ENCODE measurements around the gene TMED1.

Gene TMED1

DNA sequence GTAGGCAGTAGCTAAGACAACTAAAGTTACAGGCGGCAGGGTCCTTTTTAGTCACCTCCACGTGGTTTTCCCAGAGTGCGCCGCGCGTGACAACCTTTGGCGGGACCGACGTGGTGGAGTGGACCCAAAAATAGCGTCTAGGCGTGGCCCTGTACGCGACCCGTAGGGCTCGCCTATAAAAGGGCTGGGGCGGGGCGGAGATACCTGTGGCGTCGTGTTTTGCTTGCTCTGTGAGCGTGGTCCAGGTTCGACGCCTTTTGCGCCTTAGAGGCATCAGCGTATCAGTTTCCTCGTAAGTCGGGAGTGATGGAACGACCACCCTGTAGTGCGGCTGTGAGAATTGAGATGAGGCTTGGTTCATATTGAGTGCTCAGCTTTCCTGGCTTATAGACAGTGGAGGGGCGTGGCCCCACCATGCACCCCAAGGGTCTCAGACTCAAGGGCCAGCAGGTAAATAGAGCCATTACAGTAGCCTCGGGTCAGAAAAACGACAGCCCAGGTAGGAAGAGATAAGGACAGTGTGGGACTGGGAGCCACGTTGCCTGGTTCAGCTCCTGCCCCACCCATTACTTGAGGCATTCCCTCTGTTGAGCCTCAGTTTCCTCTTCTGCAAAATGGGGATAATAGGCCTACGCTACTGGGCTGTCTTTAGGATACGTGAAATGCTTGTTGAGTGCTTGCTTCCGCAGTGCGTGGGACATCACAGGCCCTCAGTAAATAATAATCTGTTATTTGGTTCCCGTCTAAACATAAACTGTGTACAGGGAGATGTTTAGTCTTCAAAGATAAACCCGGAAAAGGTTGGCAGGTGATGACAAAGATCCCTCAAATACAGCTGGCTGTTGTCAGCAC is 693 bp upstream of the TMED1 start:
- TF ChIP-seq CTCF (IDR thresholded peaks at IDR 0.05; ENCODE audit: insufficient read depth, low read depth, low read length, missing control alignments) = no peak
- peak; percentile 76 for DNase-seq (ENCODE audit: low read depth)
- H3K4me3 ChIP-seq (ENCODE audit: low read length) = peak overlapping the region; percentile 78

GRCh38 chr19:10835089-10835753 is 791 bp downstream of the TMED1 start:
- no peak for TF ChIP-seq CTCF (IDR thresholded peaks at IDR 0.05; ENCODE audit: insufficient read depth, low read depth, low read length, missing control alignments)
- DNase-seq (ENCODE audit: low read depth) = peak; percentile 9
- peak overlapping the region; percentile 78 for H3K4me3 ChIP-seq (ENCODE audit: low read length)

- TF ChIP-seq CTCF (IDR thresholded peaks at IDR 0.05; ENCODE audit: insufficient read depth, low read depth, low read length, missing control alignments) = no peak
- DNase-seq (ENCODE audit: low read depth) = no peak
- no peak overlapping the region for H3K4me3 ChIP-seq (ENCODE audit: low read length)
These were observed 3.1 kb downstream of the TMED1 start for GRCh38 chr19:10832939-10833296.

DNA sequence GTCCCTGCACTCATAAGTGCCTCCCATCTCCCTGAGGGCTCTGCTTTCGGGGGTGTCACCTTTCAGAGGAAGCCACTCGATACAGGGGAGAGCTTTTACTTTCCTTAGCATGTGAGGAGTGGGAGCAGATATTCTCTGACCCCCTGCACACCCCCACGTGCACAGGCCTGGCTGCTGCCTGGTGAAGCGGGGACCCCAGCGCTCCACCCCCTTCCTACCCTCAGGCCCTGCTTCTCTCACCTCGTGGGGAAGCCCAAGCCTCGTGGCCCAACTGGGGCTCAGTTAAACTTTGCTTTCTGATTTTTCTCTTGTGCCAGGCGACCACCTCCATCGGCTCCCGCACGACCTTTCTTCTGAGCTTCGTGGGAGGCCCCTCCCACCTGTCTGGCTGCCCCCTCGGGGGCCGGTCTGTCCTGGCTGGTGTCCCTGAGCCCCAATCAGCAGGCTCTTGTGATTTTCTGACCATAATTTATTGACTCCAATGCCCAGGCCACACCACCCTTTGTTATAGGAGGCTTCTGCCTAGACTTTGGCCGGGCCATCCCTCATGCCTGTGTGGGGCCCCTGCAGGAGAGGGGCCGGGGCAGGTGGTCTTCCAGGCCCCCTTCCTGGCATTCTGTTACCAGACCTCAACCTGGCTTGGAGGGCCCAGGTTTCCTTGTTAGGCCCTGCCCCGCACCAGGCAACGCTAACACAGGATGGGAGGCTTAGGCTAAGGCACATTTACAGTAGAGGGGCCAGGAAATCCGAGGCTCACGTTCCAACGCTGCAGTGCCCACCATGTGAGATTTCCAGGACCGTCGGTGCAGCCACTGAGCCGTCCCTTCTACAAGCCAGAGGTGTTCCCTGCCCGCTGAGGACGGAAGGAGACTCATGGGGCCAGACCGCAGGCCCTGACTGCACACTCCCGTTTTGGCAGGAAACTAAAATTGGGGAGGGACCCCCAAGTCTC is 3.7 kb downstream of the TMED1 start:
- H3K4me3 ChIP-seq (ENCODE audit: low read length) = no peak overlapping the region
- no peak for TF ChIP-seq CTCF (IDR thresholded peaks at IDR 0.05; ENCODE audit: insufficient read depth, low read depth, low read length, missing control alignments)
- DNase-seq (ENCODE audit: low read depth) = no peak

DNA sequence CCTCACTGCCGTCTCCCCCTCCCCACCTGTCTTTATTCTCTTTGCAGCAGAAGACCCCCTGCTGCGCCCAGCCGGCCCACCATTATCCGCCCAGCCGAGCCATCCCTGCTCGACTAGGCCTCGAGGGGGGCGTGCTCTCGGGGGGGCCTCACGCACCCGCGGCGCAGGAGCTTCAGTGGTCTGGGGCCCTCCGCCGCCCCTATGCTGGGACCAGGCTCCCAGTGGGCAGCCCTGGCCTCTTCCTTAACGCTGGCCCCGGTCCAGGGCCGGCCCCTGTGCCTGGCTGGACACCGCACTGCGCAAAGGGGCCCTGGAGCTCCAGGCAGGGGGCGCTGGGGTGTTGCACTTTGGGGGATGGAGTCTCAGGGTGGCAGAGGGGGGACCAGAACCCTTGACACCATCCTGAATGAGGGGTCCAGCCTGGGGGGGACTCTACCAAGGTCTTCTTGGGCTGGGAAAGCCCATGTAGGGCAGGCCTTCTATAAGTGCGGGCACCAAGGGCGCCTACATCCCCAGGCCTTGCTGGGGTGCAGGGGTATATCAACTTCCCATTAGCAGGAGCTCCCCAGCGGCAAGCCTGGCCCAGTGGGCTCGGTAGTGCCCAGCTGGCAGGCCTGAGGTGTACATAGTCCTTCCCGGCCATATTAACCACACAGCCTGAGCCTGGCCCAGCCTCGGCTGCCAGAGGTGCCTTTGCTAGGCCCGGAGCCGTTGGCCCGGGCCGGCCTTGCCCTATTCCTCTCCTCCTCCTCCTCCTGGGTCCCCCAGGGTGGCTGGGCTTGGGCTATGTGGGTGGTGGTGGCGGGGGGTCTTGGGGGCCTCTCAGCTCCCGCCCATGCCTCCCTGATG is 4.9 kb downstream of the TMED1 start:
- no peak for DNase-seq (ENCODE audit: low read depth)
- H3K4me3 ChIP-seq (ENCODE audit: low read length) = no peak overlapping the region
- no peak for TF ChIP-seq CTCF (IDR thresholded peaks at IDR 0.05; ENCODE audit: insufficient read depth, low read depth, low read length, missing control alignments)

- no peak for DNase-seq (ENCODE audit: low read depth)
- H3K4me3 ChIP-seq (ENCODE audit: low read length) = no peak overlapping the region
- TF ChIP-seq CTCF (IDR thresholded peaks at IDR 0.05; ENCODE audit: insufficient read depth, low read depth, low read length, missing control alignments) = no peak
These were observed 5.6 kb downstream of the TMED1 start for GRCh38 chr19:10830370-10830769.
